GM19351 (cell line): ENCODE measurements around the gene ULK4.
"Not testable (repeated sequence)": the region's sequence is repeated elsewhere in the genome, so short reads cannot be mapped to it uniquely, and the experiment has no call there.

Source experiments
- ATAC-seq: cut with Tn5 transposase; IDR thresholded peaks from one replicate; pipeline ENCODE4 v1.9.1; 2021; ENCODE audit warnings: mild to moderate bottlenecking, moderate library complexity; ENCODE audit not compliant: unreplicated experiment

ULK4 gene

GRCh38 chr3:41592753-41593510 is 369.0 kb downstream of the ULK4 start:
- no peak for ATAC-seq

- no peak for ATAC-seq
Observed at GRCh38 chr3:41583014-41583413, 378.9 kb downstream of the ULK4 start.

- peak; percentile 96 for ATAC-seq
Observed at GRCh38 chr3:41581700-41582099, 380.2 kb downstream of the ULK4 start.

GRCh38 chr3:41580274-41580959 is 381.5 kb downstream of the ULK4 start:
- ATAC-seq, result peak; percentile 51

GRCh38 chr3:41579861-41580260 is 382.0 kb downstream of the ULK4 start:
- ATAC-seq, result no peak

- no peak for ATAC-seq
Observed at GRCh38 chr3:41578798-41579197, 383.1 kb downstream of the ULK4 start.

GRCh38 chr3:41575724-41576123 is 386.2 kb downstream of the ULK4 start:
- ATAC-seq, result no peak

- ATAC-seq, result no peak
Observed at GRCh38 chr3:41574900-41575299, 387.0 kb downstream of the ULK4 start.

GRCh38 chr3:41573591-41573990 is 388.3 kb downstream of the ULK4 start:
- ATAC-seq, result no peak

GRCh38 chr3:41572092-41572491 is 389.8 kb downstream of the ULK4 start:
- no peak for ATAC-seq

- ATAC-seq, result no peak
Observed at GRCh38 chr3:41569632-41570305, 392.1 kb downstream of the ULK4 start.

GRCh38 chr3:41565948-41566514 is 395.9 kb downstream of the ULK4 start:
- ATAC-seq, result no peak

GRCh38 chr3:41565003-41565402 is 396.9 kb downstream of the ULK4 start:
- ATAC-seq, result no peak

GRCh38 chr3:41556245-41556644 is 405.7 kb downstream of the ULK4 start:
- not testable (repeated sequence) for ATAC-seq

- ATAC-seq, result no peak
Observed at GRCh38 chr3:41532976-41533375, 428.9 kb downstream of the ULK4 start.

GRCh38 chr3:41526995-41527573 is 434.8 kb downstream of the ULK4 start:
- no peak for ATAC-seq

GRCh38 chr3:41525303-41526064 is 436.4 kb downstream of the ULK4 start:
- ATAC-seq, result peak; percentile 55

GRCh38 chr3:41523897-41524296 is 438.0 kb downstream of the ULK4 start:
- no peak for ATAC-seq

- ATAC-seq, result peak; percentile 57
Observed at GRCh38 chr3:41522612-41523011, 439.3 kb downstream of the ULK4 start.

- no peak for ATAC-seq
Observed at GRCh38 chr3:41521010-41521655, 440.8 kb downstream of the ULK4 start.
